Amniotic stem cell (primary cell): ENCODE results near the gene UGT1A6.

Experiments
- DNase-seq: peaks from one replicate; lab custom pipeline; 2025; lab: John Stamatoyannopoulos, UW

The UGT1A6 gene

DNA sequence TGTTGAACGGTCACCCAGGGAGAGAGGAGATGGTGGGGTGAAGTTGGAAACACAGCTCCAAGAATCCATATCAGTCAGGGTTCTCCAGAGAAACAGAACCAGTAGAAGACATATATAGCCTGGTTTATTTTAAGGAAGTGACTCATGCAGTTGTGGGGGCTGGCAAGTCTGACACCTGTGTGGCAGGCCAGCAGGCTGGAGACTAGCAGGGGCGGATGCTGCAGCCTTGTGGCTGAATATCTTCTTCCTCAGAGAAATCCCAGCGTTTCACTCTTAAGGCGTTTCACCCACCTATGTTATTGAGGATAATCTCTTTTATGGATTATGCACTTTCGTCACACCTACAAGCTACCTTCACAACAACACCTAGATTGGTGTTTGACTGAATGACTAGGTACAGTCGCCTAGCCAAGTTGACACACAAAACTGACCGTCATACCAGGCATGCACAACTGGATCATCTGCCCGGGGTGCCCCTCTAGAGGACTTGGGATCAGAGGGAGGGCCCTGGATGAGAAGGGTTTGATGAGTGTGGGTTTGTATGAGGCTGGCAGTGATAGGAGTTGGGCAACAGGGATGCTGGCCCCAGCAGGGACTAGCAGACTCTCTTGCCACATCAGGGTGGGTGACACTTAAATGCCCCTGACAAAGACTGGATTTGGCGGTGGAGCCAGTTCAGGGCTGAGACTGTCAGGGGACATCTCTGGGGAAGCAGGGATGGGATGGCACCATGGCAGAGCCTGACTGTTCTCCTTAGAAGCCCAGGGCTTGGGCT, 108.9 kb downstream of the UGT1A6 start:
- no peak for DNase-seq

DNA sequence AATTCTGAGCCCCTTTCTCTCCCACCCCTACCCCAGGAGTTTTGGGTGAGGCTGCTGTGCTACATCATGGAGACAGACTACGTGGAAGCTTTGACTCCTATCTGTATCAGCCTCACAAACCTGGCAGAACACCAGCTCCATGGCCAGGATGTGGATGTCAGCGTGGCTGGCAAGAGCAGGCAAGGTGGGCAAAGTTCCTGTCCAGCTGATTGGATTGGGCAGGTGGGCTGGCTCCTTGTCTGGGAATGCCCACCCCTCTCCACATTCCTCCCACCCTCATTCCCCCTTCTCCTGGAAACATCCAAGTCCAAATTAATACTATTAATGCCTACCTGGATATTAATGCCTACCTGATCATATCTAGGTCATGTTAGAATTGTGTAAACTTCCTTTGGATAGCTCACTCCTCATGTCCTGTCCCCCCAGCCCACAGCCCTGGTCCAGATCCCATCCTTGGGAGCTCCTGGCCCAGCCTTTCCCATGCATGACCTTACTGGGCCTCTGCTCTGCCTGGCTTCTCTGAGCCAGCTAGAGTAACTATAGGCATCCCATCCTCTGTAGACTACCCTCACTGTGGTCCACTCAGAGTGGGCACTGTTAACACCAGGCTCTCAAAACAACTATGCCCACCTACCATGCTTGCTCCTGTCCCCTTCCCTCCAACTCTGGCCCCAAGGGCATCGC, 109.6 kb downstream of the UGT1A6 start:
- DNase-seq: no peak

- no peak for DNase-seq
Observed at GRCh38 chr2:233803292-233803911, 110.7 kb downstream of the UGT1A6 start.

DNA sequence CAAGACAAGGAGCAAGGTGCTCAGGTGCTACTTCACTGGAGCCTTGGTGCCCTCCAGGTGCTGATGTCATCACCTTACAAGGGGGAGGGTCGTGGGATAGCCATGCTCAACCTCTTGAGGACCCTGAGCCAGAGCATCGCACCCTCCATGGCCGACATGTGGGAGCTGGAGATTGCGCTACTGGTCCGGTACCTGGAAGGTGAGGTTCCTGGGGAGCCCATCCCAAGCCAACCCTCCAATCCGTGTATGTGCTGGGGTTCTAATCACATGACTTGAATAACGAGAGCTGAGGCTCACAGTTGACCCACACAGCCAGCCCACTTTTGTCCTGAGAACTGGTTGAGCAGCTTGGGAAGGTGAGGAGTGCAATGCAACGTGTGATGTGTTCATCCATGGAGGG, 111.3 kb downstream of the UGT1A6 start:
- DNase-seq: no peak

DNA sequence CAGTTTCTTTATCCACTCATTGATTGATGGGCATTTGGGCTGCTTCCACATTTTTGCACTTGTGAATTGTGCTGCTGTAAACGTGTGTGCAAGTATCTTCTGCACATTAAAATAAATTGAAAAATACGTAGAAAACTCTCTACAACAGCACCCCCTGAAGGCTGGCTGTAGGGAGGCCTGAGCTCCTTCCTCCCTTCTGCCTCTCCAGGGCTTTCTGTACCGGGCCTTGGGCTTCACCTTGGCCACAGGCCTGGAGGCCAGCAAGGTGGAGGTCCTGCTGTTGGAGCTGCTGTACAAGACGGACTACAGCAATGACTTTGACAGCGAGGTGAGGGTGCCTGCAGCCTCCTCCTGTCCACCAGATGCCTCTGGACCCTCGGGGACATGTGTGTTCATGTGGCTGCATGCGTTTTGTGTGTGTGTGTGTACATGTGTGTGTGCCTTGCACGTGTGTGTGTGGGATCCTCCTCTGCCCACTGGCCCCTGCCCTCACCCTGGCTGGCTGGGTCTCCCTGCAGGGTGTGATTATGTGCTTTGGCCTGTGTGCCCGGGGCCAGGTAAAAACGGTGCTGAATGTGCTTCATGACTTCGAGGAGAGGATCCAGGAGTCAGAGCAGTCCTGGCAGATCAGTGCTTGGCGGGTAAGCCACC, 114.7 kb downstream of the UGT1A6 start:
- DNase-seq: no peak

DNA sequence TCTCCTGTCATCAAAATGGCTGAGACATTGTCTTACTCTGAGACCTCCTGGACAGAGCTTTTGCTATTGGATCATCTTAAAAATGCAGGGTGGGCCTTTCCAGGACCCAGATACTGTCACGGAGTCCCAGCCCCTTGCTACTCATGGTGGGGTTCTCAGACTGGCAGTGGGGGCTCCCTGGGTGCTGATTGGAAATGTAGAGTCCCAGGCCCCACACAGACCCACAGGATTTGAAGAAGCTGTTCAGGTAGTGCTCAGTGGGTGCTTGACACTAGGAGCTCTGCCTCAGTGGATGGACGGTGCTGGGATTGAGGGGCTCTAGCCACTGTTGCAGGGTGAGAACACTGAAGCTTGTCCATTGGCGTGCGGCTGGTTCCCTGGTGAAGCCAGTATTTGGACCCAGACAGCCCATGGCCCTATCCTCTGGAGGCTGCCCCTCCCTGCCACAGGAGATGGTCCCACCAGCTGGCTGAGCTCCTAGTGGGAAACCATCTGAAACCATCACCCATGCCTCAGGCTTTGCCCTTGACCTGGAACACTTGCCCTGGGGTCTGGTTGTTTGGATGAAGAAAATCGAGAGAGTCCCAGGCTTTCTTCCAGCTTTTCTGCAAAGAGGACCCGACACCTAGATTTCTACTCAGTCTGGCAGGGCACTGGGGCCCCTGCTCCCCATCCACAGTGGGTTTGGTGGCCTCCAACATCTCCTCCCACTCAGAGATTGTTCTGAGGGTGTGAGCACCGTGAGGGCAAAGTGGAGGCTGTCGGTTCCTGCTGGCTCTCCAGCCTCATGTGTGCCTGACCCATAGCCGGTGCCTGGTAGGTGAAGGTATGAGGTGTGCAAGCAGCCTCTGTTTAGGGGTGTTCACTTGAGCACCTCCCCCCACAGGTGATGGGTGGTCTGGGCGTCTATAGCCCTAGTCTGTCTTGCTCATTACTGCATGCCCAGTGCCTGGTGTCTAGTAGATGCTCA, 115.6 kb downstream of the UGT1A6 start:
- no peak for DNase-seq

- DNase-seq: no peak
Observed at GRCh38 chr2:233810385-233810784, 117.7 kb downstream of the UGT1A6 start.

- DNase-seq: no peak
Observed at GRCh38 chr2:233811087-233811486, 118.4 kb downstream of the UGT1A6 start.

DNA sequence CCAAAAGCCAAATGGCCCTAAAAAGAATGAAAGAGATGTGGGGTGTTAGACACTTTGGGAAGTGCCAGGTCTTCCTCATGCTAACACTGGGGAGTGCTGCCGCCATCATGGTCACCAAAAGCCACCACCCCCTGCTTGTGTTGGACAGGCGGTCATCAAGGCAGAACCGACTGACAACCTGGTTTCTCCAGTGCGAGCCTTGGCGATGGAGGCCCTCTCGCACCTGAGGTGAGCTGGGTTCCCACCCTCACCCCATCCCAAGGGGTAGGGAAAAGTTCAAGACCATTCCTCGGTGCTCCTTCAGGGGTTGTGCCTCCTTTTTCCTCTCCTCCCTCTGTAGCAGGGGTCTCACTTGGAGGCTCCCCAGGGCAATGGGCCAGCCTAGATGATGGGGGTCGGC, 119.0 kb downstream of the UGT1A6 start:
- no peak for DNase-seq

GRCh38 chr2:233813236-233814055, 120.8 kb downstream of the UGT1A6 start:
- DNase-seq: no peak

DNA sequence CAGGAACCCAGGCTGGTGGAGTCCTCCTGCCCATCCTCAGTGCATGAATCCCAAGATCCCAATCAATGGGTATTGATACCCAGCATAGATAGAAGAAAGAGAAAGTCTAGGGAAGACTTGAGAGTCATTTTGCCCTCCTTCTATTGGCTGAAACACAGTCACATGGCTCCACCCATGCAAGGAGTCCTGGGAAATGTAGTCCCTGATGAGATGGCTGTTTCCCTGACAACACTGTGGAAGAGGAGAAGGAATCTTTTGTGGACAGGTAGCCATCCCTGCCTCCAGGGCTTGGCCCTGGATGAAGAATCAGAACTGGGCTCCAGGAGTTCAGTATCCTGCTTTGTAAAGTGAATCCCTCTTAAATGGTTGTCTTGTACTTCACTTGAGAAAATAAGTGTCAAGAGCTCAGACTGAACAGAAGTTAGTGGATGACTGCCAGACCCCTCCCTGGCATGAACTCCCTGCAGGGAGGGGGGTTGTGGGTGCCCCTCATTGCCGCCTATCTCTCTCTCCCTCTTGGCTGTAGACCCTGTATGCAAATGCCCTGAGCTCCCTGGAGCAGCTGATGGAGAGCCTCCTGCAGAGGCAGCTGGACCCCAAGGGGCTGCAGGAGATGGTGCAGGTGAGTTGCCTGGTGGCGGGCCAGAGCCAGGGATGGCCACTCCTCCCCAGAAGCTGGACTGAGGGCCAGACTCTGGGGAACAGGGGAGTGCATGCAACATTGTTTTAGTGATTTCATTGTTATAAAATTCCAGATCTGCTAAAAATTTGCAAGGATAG, 121.6 kb downstream of the UGT1A6 start:
- no peak for DNase-seq

- no peak for DNase-seq
Observed at GRCh38 chr2:233815861-233816260, 123.2 kb downstream of the UGT1A6 start.

GRCh38 chr2:233816334-233816733, 123.6 kb downstream of the UGT1A6 start:
- no peak for DNase-seq

GRCh38 chr2:233816771-233817170, 124.1 kb downstream of the UGT1A6 start:
- DNase-seq: no peak

DNA sequence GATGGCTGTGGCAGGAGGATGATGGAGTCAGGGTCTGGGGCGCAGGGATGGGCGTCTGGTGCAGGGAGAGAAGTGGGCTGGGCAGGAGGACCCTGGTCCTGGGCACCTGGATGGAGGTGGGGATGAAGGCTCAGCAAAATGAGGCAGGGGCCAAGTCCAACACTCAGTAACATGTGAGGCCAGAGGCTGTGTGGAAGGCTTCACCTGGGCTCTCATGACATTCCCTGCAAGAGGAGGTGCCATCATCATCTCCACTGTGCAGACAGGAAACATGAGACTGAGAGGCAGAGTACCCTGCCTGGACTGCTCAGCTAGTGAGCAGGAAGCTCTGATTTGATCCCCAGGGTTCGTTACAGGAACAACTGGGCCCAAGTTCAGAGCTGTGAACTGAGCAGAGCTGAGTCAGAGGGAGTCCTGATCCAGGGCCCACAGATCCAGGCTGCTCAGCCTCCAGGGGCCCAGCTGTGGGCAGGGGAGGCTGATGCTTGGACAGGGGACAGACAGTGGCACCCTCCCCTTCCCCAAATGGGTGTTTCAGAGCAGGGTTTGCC, 124.7 kb downstream of the UGT1A6 start:
- no peak for DNase-seq

DNA sequence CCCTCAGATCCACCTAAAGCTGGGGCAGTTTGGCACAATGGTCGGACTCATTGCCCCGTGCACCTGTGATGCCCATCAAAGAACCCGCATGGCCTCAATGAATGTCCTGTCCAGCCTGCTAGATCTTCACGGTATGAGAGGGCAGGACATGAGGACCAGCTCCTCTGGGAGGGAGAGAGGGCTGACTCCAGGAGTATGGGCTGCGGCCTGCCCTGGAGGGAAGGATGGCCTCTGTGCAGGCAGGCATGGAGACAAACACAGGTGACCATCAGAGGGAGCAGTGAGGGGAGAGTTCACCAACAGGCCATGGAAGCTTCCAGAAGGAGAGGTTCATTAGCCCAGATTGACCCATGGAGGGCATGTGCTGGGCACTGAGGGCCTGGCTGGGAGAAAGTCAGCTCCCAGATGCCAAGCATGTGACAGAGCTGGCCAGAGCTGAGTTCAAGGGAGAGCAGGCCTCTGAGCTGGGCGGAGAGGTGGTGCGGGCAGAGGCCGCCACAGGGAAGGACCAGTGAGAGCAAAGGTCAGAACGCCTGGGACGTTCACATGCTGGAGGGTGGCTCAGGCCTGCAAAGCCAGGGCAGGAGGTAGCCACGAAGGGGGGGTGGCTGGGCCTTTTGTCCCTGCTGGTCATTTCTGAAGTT, 125.4 kb downstream of the UGT1A6 start:
- DNase-seq: no peak

- no peak for DNase-seq
Observed at GRCh38 chr2:233818639-233819621, 126.2 kb downstream of the UGT1A6 start.
